Caco-2 (cell line): ENCODE data around the gene CCDC73. TPM values are rescaled to one million over a fixed set of nuclear protein-coding genes. Genes with fewer than 3 reads are reported as not detected.
A peak's percentile ranks its signal among the peaks of the same experiment; 100 is the strongest.

Experiments used
- BruUV-seq: library from RNA; stranded (reverse); fragments of 400-500 nt; replicated peaks from 2 replicates; lab custom pipeline; 2021; lab: Mats Ljungman, UMichigan
- CTCF ChIA-PET: fragments of 300-600 bp; sonication (Branson Sonifier 250); formaldehyde crosslinking; loops from one replicate; lab custom pipeline; 2022; ENCODE audit warnings: antibody characterized with exemption; lab: Charles Lee
- POLR2A ChIA-PET: fragments of 300-600 bp; sonication (Branson Sonifier 250); formaldehyde crosslinking; loops from one replicate; lab custom pipeline; 2022; ENCODE audit warnings: antibody characterized with exemption; lab: Charles Lee
- DNase-seq, 2 experiments: peaks; one replicate each; pipeline versions ENCODE4 v3.0.0 to v3.0.0-alpha.2; 2020 to 2022
- H3K27me3 ChIP-seq: replicated peaks from 2 replicates; pipeline ENCODE4 v1.6.0; 2011; ENCODE audit warnings: low read length; ENCODE audit not compliant: control insufficient read depth, insufficient read depth
- H3K36me3 ChIP-seq: 2 replicates; pipeline ENCODE4 v1.5.1; 2011; ENCODE audit warnings: low read length; ENCODE audit not compliant: control insufficient read depth, insufficient read depth
- H3K4me1 ChIP-seq: fragments of 250-450 bp; sonication (Bioruptor Pico); 2 replicates; pipeline ENCODE4 v1.5.1; 2020; ENCODE audit warnings: mild to moderate bottlenecking
- H3K4me3 ChIP-seq: 2 replicates; pipeline ENCODE4 v1.5.1; 2011; ENCODE audit warnings: low read depth, mild to moderate bottlenecking, control low read depth, low read length
- H3K9me3 ChIP-seq: fragments of 250-450 bp; sonication (Bioruptor Pico); 2 replicates; pipeline ENCODE4 v1.5.1; 2020; ENCODE audit warnings: mild to moderate bottlenecking, moderate library complexity
- H3K27ac Mint-ChIP-seq: one replicate; pipeline ENCODE4 v1.8.0; 2022; ENCODE audit warnings: mixed read lengths; ENCODE audit not compliant: unreplicated experiment
- H3K27me3 Mint-ChIP-seq: one replicate; pipeline ENCODE4 v1.8.0; 2022; ENCODE audit warnings: mixed read lengths; ENCODE audit not compliant: insufficient read depth, unreplicated experiment
- H3K36me3 Mint-ChIP-seq: one replicate; pipeline ENCODE4 v1.8.0; 2022; ENCODE audit warnings: mild to moderate bottlenecking, mixed read lengths; ENCODE audit not compliant: insufficient read depth, unreplicated experiment
- H3K4me1 Mint-ChIP-seq: one replicate; pipeline ENCODE4 v1.8.0; 2022; ENCODE audit warnings: low read depth, mixed read lengths; ENCODE audit not compliant: unreplicated experiment
- H3K4me3 Mint-ChIP-seq: one replicate; pipeline ENCODE4 v1.8.0; 2022; ENCODE audit warnings: mild to moderate bottlenecking, moderate library complexity, mixed read lengths; ENCODE audit not compliant: unreplicated experiment
- H3K9me3 Mint-ChIP-seq: one replicate; pipeline ENCODE4 v1.8.0; 2022; ENCODE audit warnings: mixed read lengths; ENCODE audit not compliant: unreplicated experiment
- CTCF ChIP-seq, 2 experiments: fragments of 200-600 bp in 1 of 2; IDR thresholded peaks; 1 replicate in 1 of 2; 2 replicates in 1 of 2; pipeline versions ENCODE4 v1.5.1 to v1.8.0; 2011 to 2022; ENCODE audit warnings: antibody characterized with exemption in 1 of 2, control low read depth in 1 of 2, inconsistent platforms in 1 of 2, low read depth in 1 of 2, low read length in 1 of 2, mild to moderate bottlenecking in 1 of 2, moderate library complexity in 1 of 2; ENCODE audit not compliant: insufficient read depth in 1 of 2, severe bottlenecking in 1 of 2, unreplicated experiment in 1 of 2
- intact Hi-C: fragments of 100-400 bp; cut with micrococcal nuclease; formaldehyde crosslinking; loops from one replicate; pipeline ENCODE4 v1.10.0; 2022; ENCODE audit not compliant: unreplicated experiment
- total RNA-seq: library from RNA; stranded (reverse); gene quantifications from 2 replicates; pipeline ENCODE4 v1.2.3, GENCODE V29; 2022

CCDC73 gene
- total RNA-seq, 1 experiment from 2014 or later = not detected

DNA sequence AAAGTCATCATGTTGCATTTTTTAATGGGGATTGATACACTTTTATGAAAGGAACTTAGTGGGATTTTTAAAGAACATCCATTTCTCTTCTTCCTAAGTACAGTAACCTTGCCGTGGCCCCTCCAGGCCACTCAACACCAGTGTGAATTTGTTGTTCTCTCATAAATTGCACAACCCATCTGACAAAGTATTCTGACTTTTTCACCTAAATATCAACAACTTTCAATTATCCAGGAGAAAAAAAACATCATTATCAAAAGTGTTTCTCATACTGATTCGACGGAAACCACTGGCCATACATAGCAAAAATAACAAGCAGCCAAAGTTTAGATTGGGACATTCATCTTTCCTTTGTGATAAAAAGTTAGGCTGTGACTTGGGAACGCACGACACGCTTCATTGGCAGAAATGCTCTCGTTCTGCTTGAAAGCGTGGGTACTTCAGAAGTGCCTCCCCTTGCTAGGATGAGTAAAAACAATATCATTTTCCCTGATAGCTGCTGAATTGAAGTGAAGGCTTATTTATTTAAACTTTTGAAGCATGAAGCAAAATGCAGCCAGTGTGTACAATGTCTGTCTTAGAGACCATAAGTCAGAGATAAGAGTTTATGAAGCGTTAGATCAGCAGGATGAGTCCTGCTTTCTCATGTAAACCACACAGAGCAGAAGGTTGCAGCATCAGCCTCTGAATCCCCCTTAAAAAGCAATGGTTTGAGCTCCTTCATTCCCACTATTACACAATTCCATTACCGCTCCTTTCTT, 231.4 kb downstream of the CCDC73 start:
- BruUV-seq = no TSS peak
- Histone ChIP-seq H3K9me3 (no peaks in the 10 kb centered on the region), H3K36me3 (no peaks in the 10 kb centered on the region), H3K4me3 (no peak overlapping the region), H3K4me1 (no peaks in the 10 kb centered on the region), H3K27me3 (no peaks in the 10 kb centered on the region)
- intact Hi-C loops = no loop called here
- Mint-ChIP-seq H3K27me3 (no peaks in the 10 kb centered on the region), H3K27ac (no peak overlapping the region), H3K4me1 (peaks cover 7% of the 10 kb centered on the region), H3K9me3 (no peaks in the 10 kb centered on the region), H3K4me3 (no peak overlapping the region), H3K36me3 (peaks cover 5% of the 10 kb centered on the region)
- ChIA-PET POLR2A (no interaction called here), CTCF (interaction anchor here (1.1 kb wide), 1 partner anchor 177 kb away, joined by 3 read pairs; no protein-coding TSS in a partner anchor)
- TF ChIP-seq CTCF (IDR thresholded peaks at IDR 0.05; ENCODE audit: insufficient read depth in 1 of 2, low read depth in 1 of 2, low read length in 1 of 2, severe bottlenecking in 1 of 2, unreplicated experiment in 1 of 2) = no peak
- no peak for DNase-seq

- H3K27me3 Mint-ChIP-seq = no peaks in the 10 kb centered on the region
- H3K36me3 ChIP-seq = no peaks in the 10 kb centered on the region
- H3K27ac Mint-ChIP-seq = no peak overlapping the region
- no peak for TF ChIP-seq CTCF (IDR thresholded peaks at IDR 0.05; ENCODE audit: insufficient read depth in 1 of 2, low read depth in 1 of 2, low read length in 1 of 2, severe bottlenecking in 1 of 2, unreplicated experiment in 1 of 2)
- no peaks in the 10 kb centered on the region for H3K4me1 ChIP-seq
- H3K4me3 ChIP-seq = no peak overlapping the region
- no peaks in the 10 kb centered on the region for H3K9me3 ChIP-seq
- H3K4me1 Mint-ChIP-seq = peaks cover 7% of the 10 kb centered on the region
- BruUV-seq = no TSS peak
- ChIA-PET CTCF (interaction anchor here (0.6 to 1.1 kb wide), 2 partner anchors 109 to 176 kb away, joined by 3 to 7 read pairs; no protein-coding TSS in a partner anchor), POLR2A (no interaction called here)
- no peak overlapping the region for H3K4me3 Mint-ChIP-seq
- no peaks in the 10 kb centered on the region for H3K9me3 Mint-ChIP-seq
- peak in 1 of 2 experiments; percentile 11 for DNase-seq
- H3K36me3 Mint-ChIP-seq = peaks cover 5% of the 10 kb centered on the region
- intact Hi-C loops = no loop called here
- no peaks in the 10 kb centered on the region for H3K27me3 ChIP-seq
These were observed 232.6 kb downstream of the CCDC73 start for GRCh38 chr11:32561835-32562234.

- H3K36me3 Mint-ChIP-seq = no peaks in the 10 kb centered on the region
- intact Hi-C loops = no loop called here
- CTCF ChIA-PET = interaction anchor here (0.5 kb wide), 1 partner anchor 11 kb away, joined by 3 read pairs; no protein-coding TSS in a partner anchor
- H3K27ac Mint-ChIP-seq = no peak overlapping the region
- no peak for TF ChIP-seq CTCF (IDR thresholded peaks at IDR 0.05; ENCODE audit: insufficient read depth in 1 of 2, low read depth in 1 of 2, low read length in 1 of 2, severe bottlenecking in 1 of 2, unreplicated experiment in 1 of 2)
- H3K27me3 Mint-ChIP-seq = no peaks in the 10 kb centered on the region
- Histone ChIP-seq H3K4me3 (no peak overlapping the region), H3K27me3 (no peaks in the 10 kb centered on the region), H3K4me1 (no peaks in the 10 kb centered on the region), H3K36me3 (no peaks in the 10 kb centered on the region), H3K9me3 (no peaks in the 10 kb centered on the region)
- H3K9me3 Mint-ChIP-seq = no peaks in the 10 kb centered on the region
- no peak overlapping the region for H3K4me3 Mint-ChIP-seq
- DNase-seq = no peak
- H3K4me1 Mint-ChIP-seq = no peaks in the 10 kb centered on the region
- no TSS peak for BruUV-seq
- POLR2A ChIA-PET = no interaction called here
These were observed 238.6 kb downstream of the CCDC73 start for GRCh38 chr11:32555895-32556294.
